Adrenal gland (tissue), 5 donors: ENCODE results near the gene MRPL50.

Source experiments
- CTCF ChIP-seq, 6 experiments: fragments of 450-650 bp in 4 of 6; fragments of 200-600 bp in 2 of 6; sonication (generic) in 1 of 6; IDR thresholded peaks; 1 replicate in 5 of 6; 2 replicates in 1 of 6; pipeline versions ENCODE4 v1.5.1 to v1.8.0; 2016 to 2021; ENCODE audit warnings: antibody characterized with exemption in 6 of 6, mild to moderate bottlenecking in 2 of 6, moderate library complexity in 1 of 6
- POLR2A ChIP-seq, 2 donors: fragments of 450-650 bp; IDR thresholded peaks; one replicate each; pipeline ENCODE4 v1.6.1; 2017; ENCODE audit warnings: antibody characterized with exemption in 2 of 2, mild to moderate bottlenecking in 2 of 2, moderate library complexity in 1 of 2
- donor health status: DM: no; HTN: no; CAD: no.

GRCh38 chr9:101398930-101399642 lies 668 bp upstream of the MRPL50 start:
- TF ChIP-seq CTCF (IDR thresholded peaks at IDR 0.05) (no peak), POLR2A (IDR thresholded peaks at IDR 0.05) (no peak)
